ENCODE results near the gene NUAK2.
"Not testable (repeated sequence)": the region's sequence is repeated elsewhere in the genome, so short reads cannot be mapped to it uniquely, and the experiment has no call there.

Gene NUAK2

GRCh38 chr1:205321162-205321958 lies at the start of gene NUAK2:
TSS of gene NUAK2 (minus strand) at chr1:205321745. CDS start at chr1:205321628, 117 bp downstream.
- DNase-seq (ENCODE audit: low spot score) = peak; percentile 84

DNA sequence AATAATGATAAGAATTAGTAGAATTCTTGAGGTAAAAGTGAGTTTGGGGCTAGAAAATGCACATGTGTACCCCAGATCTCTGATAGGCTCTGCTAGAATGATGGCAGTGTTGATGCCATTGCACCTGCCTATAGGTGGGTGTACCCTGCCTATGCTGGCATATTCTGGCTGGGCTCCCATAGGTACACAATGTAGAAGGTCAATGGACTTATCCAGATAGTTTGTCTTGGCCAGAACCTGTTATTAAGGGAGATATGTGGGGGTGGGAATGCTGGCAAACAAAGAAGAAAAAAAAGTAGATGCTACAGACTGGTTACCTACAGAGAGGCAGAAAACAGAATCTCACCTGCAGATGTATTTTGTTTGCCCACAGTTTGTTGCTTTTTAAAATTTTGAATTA lies 49.2 kb upstream of the NUAK2 start:
- no peak for DNase-seq (ENCODE audit: low spot score)

DNA sequence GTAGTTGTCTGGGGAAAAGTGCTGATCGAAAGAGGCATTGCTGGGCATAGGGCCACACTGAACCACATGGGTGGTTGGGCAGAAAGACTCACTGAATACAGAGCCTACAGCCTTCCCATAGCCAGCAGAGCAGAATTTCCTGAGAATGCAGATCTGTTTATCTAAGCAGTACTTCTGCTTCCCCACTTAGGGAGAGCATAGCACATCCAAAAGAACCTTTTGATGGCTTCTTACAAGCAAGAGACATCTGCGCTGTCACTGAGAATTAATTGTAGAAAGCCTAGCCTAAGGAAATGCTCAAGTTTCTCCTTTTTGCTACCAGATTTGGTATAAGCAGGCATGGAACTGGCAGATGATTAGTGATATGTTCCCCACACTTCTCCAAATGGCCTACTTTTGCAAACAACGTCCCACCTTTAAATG lies 48.2 kb upstream of the NUAK2 start:
- DNase-seq (ENCODE audit: low spot score) = no peak

DNA sequence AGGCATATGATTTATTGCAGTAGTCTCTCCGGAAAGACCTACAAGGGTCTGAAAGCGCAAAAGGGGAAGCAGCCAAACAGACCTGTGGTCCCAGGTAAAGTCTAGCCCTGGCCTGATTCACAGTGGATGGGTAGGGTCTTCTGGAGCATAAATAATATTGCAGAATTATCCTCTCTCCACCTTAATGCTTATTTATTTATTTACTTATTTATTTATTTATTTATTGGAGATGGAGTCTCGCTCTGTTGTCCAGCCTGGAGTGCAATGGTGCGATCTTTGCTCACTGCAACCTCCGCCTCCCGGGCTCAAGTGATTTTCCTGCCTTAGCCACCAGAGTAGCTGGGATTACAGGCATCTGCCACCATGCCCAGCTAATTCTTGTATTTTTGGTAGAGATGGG lies 46.9 kb upstream of the NUAK2 start:
- no peak for DNase-seq (ENCODE audit: low spot score)

DNA sequence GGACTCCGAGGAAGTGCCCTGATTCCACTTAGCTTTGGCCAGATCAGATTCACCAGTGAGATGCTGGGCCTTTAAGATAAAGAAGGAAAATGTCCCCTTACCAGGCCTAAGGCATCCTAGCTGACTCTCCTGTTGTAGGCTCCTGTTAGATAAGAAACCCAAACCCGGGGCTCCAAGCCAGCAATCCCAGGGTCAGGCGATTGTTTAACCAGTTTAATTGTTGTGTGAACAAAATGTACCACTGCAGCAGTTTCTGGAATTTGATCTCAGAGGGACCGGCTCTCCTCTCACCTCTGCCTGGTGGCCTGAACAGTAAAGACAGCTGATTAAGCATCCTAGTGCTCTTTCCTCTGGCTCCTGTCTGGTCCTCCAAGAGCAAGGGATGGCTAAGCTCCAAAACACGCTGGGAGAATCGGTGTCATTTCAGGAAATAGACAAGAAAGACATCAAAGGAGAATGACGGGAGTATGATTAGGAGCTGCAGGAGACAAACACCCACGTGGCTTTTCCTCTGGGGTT lies 44.5 kb upstream of the NUAK2 start:
- DNase-seq (ENCODE audit: low spot score) = no peak

- DNase-seq (ENCODE audit: low spot score) = not testable (repeated sequence)
Measured at GRCh38 chr1:205365086-205365485, 43.5 kb upstream of the NUAK2 start.

GRCh38 chr1:205360891-205361290 lies 39.3 kb upstream of the NUAK2 start:
- DNase-seq (ENCODE audit: low spot score) = no peak

GRCh38 chr1:205359771-205360565 lies 38.4 kb upstream of the NUAK2 start:
- DNase-seq (ENCODE audit: low spot score) = no peak

- DNase-seq (ENCODE audit: low spot score) = no peak
Measured at GRCh38 chr1:205358579-205358978, 37.0 kb upstream of the NUAK2 start.

GRCh38 chr1:205357567-205357966 lies 36.0 kb upstream of the NUAK2 start:
- DNase-seq (ENCODE audit: low spot score) = no peak

GRCh38 chr1:205356440-205357139 lies 35.0 kb upstream of the NUAK2 start, which contains the start of gene KLHDC8A:
TSS of gene KLHDC8A (minus strand) at chr1:205356922. CDS start at chr1:205343604, 13,318 bp downstream.
- no peak for DNase-seq (ENCODE audit: low spot score)

- DNase-seq (ENCODE audit: low spot score) = no peak
Measured at GRCh38 chr1:205355075-205355453, 33.5 kb upstream of the NUAK2 start.

- DNase-seq (ENCODE audit: low spot score) = peak; percentile 45
Measured at GRCh38 chr1:205354259-205355074, 32.9 kb upstream of the NUAK2 start.

- no peak for DNase-seq (ENCODE audit: low spot score)
Measured at GRCh38 chr1:205353612-205354011, 32.1 kb upstream of the NUAK2 start.

GRCh38 chr1:205353191-205353590 lies 31.6 kb upstream of the NUAK2 start:
- DNase-seq (ENCODE audit: low spot score) = no peak

- peak; percentile 78 for DNase-seq (ENCODE audit: low spot score)
Measured at GRCh38 chr1:205351984-205352713, 30.6 kb upstream of the NUAK2 start.

GRCh38 chr1:205350691-205351141 lies 29.2 kb upstream of the NUAK2 start:
- peak; percentile 87 for DNase-seq (ENCODE audit: low spot score)

- no peak for DNase-seq (ENCODE audit: low spot score)
Measured at GRCh38 chr1:205350124-205350523, 28.6 kb upstream of the NUAK2 start.

DNA sequence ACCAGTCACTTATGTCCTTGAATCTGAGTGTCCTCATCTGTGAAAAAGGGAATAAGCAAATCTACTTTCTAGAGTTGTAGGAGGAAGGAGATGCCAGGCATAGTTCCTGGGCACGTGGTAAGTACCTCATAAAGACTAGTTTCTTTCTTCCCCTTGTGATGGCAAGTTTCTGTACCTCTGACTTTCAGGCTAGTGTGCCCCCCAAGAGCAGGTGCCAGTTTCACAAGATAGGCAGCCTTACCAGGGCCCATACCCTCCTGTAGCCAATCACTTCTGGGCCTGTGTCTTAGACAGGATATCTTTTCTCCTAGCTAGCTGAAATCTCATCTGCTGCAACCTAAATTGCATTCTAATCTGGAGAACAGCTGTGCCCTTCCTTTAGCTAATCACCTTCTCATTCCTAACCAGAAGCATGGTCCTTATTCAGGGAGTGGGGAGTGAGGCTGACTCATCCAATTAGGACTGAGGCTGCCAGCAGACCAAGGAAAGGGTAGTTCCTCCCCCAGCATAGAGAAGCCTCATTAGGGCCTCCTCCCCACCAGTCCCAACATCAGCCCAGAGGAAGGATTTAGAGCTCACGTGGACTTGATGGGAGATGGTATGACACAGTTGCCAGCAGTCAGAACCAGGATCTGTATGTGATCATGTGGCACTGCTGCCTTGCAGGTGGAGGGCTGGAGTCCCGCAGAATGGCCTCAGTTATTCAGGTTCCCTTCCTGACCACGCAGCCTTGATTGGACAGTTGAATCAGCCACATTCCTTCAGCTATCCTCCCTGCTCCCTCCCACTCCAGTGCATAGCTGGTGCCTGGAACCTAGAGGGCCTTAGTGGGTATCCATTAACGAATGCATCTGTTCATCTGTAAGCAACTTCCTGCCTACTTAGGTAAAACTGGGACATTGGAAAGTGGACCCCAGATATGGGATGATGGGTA lies 27.3 kb upstream of the NUAK2 start:
- peak; percentile 22 for DNase-seq (ENCODE audit: low spot score)

All from SW480 (cell line).